ENCODE data around the gene HOPX.
"Not testable (repeated sequence)": the region's sequence is repeated elsewhere in the genome, so short reads cannot be mapped to it uniquely, and the experiment has no call there.

HOPX gene

DNA sequence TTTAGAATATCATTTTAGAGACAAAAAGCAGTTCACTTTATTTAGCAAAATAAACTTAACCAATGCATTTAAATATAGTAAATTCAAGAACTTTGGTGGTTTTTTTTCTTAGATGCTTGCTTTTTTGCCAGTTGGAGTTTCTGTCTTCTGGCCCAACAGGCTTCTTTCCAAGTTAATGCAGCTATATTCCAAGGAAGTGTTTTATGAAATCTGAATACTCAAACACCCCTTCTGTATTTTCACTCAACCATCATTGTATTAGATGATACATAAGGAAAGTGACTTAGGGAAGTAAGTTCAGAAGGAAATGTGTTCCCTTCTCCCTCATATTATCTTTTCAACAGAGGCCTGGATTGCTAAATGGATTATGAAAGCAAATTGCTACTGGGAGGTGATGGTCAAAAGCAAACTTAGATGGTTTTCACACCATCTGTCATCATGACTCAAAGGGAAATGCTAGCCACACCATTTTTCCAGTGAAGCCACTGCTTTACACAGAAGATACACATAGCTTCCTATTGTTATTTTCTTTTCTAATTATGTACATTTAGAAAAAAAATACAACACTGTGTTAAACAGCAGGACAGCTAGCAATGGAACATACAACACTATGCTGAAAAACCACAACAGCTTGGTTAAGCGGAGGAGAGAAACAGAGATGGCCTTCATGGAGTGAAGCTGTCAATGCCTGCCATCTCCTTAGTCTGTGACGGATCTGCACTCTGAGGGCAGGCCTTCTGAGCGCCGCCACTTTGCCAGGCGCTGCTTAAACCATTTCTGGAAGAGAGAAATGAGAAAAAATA, 32.9 kb downstream of the HOPX start:
- Histone ChIP-seq H3K4me3 (ENCODE audit: low read length in 2 of 2) (no peak overlapping the region), H3K9ac (ENCODE audit: low read length in 2 of 2) (no peak overlapping the region), H3K27me3 (ENCODE audit: control insufficient read depth in 1 of 2, insufficient read depth in 2 of 2, low read length in 2 of 2) (no peaks in the 10 kb centered on the region), H3K4me1 (ENCODE audit: control insufficient read depth, insufficient read depth, low read length) (no peaks in the 10 kb centered on the region), H3K27ac (ENCODE audit: low read length) (no peak overlapping the region), H3K36me3 (ENCODE audit: control insufficient read depth in 2 of 2, insufficient read depth in 2 of 2, low read length in 2 of 2) (peaks cover 0 to 13% of the 10 kb centered on the region in 2 donors), H3K9me3 (ENCODE audit: control insufficient read depth in 2 of 2, low read length in 2 of 2) (no peaks in the 10 kb centered on the region)

DNA sequence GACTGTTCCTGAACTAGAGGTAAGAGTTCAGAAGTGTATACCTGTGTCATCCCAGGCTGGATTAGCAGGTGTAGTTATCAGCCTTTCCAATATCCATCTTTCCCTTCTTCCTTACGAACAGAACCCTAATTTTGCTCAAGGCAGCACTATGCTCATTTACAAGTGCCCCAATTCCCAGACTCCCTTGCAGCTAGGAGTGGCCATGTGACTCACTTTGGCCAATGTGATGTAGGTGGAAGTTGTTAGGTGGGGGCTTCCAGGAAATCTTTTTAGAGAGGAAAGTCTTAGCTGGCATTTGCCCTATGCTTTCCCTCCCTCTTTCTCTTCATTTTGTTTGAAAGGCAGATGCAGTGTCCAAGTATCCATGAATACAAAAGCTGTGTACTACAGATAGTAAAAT, 34.8 kb downstream of the HOPX start:
- Histone ChIP-seq H3K27me3 (ENCODE audit: control insufficient read depth in 1 of 2, insufficient read depth in 2 of 2, low read length in 2 of 2) (no peaks in the 10 kb centered on the region), H3K4me1 (ENCODE audit: control insufficient read depth, insufficient read depth, low read length) (no peaks in the 10 kb centered on the region), H3K9me3 (ENCODE audit: control insufficient read depth in 2 of 2, low read length in 2 of 2) (no peaks in the 10 kb centered on the region), H3K27ac (ENCODE audit: low read length) (no peak overlapping the region), H3K4me3 (ENCODE audit: low read length in 2 of 2) (no peak overlapping the region), H3K9ac (ENCODE audit: low read length in 2 of 2) (no peak overlapping the region), H3K36me3 (ENCODE audit: control insufficient read depth in 2 of 2, insufficient read depth in 2 of 2, low read length in 2 of 2) (peaks cover 0 to 13% of the 10 kb centered on the region in 2 donors)

DNA sequence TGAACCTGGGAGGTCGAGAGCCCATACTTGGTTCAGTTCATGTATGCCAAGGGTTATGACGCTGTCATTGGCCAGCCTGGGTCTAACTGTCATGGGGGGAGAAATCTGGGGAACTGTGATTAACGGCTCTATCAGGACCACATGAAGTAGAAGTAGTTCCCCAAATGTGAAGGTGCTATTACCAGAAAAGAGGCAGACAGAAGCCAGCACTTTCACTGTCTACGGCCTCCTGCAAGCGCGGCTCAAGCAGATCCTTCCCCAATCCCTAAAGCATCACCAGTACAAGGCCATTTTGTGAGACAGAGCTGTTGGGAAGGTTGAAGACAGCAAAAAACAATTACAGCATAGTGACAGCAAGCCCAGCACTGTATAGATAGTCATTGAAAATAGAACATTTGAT, 37.5 kb downstream of the HOPX start:
- H3K9ac ChIP-seq (ENCODE audit: low read length in 2 of 2), result no peak overlapping the region
- no peak overlapping the region for H3K27ac ChIP-seq (ENCODE audit: low read length)
- no peaks in the 10 kb centered on the region for H3K9me3 ChIP-seq (ENCODE audit: control insufficient read depth in 2 of 2, low read length in 2 of 2)
- no peaks in the 10 kb centered on the region for H3K27me3 ChIP-seq (ENCODE audit: control insufficient read depth in 1 of 2, insufficient read depth in 2 of 2, low read length in 2 of 2)
- no peak overlapping the region for H3K4me3 ChIP-seq (ENCODE audit: low read length in 2 of 2)
- peaks cover 0 to 2% of the 10 kb centered on the region in 2 donors for H3K36me3 ChIP-seq (ENCODE audit: control insufficient read depth in 2 of 2, insufficient read depth in 2 of 2, low read length in 2 of 2)
- no peaks in the 10 kb centered on the region for H3K4me1 ChIP-seq (ENCODE audit: control insufficient read depth, insufficient read depth, low read length)

DNA sequence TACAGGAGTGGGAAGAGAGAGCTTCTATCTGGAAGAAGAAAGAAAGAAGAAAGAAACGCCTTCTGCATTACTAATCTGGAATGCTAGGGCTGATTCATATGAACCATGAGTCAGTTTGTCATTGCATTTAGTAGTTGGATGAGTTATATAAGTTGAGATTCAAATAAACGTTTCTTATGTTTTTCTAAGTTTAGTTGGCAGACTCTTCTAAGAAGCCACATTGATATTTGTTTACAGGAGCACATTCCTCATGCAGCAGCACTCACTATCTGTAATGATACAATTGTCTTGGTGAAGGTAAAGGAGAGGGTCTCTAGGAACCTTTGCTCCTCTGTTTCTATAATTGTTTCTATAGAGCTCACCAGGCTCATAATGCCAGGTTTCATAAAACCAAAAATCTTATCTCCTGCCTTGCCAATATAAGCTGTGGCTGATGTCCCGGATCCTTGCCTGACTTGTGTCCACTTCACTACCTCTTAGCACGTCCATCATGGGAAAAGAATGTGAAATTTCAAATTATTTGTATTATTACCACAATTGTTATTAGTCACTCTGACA, 39.5 kb downstream of the HOPX start:
- Histone ChIP-seq H3K27ac (ENCODE audit: low read length) (no peak overlapping the region), H3K27me3 (ENCODE audit: control insufficient read depth in 1 of 2, insufficient read depth in 2 of 2, low read length in 2 of 2) (no peaks in the 10 kb centered on the region), H3K4me1 (ENCODE audit: control insufficient read depth, insufficient read depth, low read length) (no peaks in the 10 kb centered on the region), H3K9me3 (ENCODE audit: control insufficient read depth in 2 of 2, low read length in 2 of 2) (no peaks in the 10 kb centered on the region), H3K36me3 (ENCODE audit: control insufficient read depth in 2 of 2, insufficient read depth in 2 of 2, low read length in 2 of 2) (no peaks in the 10 kb centered on the region), H3K4me3 (ENCODE audit: low read length in 2 of 2) (no peak overlapping the region), H3K9ac (ENCODE audit: low read length in 2 of 2) (no peak overlapping the region)

DNA sequence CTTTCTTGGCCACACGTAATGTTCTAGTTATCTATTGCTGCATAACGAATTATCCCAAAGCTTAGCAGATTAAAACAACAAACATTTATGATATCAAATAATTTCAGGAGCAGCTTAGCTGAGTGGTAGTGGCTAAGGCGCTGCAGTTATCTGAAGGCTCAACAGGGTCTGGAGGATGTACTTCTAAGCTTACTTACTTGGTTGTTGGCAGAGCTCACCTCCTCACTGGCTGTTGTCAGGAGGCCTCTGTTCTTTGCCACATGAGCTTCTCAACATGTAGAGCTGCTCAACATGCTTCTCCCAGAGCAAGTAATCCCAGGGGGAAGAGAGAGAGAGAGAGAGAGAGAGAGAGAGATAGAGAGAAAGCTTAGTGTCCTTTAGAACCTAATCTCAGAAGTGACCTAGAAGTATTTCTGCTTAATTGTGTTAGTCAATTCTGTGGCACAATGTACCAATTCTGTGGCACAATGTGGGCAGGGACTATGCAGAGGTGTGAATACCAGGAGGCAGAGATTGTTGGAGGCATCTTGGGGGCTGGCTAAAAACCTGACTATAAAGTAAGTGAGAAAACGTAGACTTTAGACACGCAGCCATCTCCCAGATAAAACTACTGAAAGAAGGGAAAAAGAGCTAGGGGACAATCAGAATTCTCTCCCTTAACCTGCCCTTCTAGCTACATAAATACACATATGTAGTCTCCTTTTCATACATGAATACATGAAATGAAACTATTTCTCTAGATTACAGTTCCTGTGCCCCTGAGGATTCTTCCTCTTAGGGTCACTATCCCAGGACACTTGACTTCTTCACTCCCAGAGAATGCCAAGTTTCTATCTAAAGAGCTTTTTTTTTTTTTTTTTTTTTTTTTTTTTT, 40.2 kb downstream of the HOPX start:
- no peaks in the 10 kb centered on the region for H3K4me1 ChIP-seq (ENCODE audit: control insufficient read depth, insufficient read depth, low read length)
- no peak overlapping the region for H3K4me3 ChIP-seq (ENCODE audit: low read length in 2 of 2)
- H3K36me3 ChIP-seq (ENCODE audit: control insufficient read depth in 2 of 2, insufficient read depth in 2 of 2, low read length in 2 of 2), result no peaks in the 10 kb centered on the region
- no peak overlapping the region for H3K27ac ChIP-seq (ENCODE audit: low read length)
- H3K9ac ChIP-seq (ENCODE audit: low read length in 2 of 2), result no peak overlapping the region
- no peaks in the 10 kb centered on the region for H3K9me3 ChIP-seq (ENCODE audit: control insufficient read depth in 2 of 2, low read length in 2 of 2)
- no peaks in the 10 kb centered on the region for H3K27me3 ChIP-seq (ENCODE audit: control insufficient read depth in 1 of 2, insufficient read depth in 2 of 2, low read length in 2 of 2)

DNA sequence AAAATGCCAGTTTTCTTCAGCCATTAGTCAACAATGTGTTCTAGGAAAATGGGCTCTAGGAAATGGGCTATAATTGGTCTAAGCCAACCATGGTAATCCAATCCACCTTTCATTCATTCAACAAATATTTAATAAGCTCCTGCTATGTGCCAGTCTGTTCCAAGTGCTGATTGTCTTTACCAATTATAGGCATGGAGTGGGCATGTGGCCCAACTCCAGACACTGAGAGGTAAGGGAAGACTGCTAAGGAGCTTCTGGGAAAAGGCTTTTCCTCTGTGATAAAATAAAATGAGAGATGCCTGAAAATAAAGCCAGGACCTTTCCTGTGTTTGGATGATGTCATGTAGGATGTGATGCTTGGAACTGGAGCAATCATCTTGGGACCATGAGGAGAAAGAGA, 43.3 kb downstream of the HOPX start:
- Histone ChIP-seq H3K27me3 (ENCODE audit: control insufficient read depth in 1 of 2, insufficient read depth in 2 of 2, low read length in 2 of 2) (no peaks in the 10 kb centered on the region), H3K4me3 (ENCODE audit: low read length in 2 of 2) (no peak overlapping the region), H3K9ac (ENCODE audit: low read length in 2 of 2) (no peak overlapping the region), H3K36me3 (ENCODE audit: control insufficient read depth in 2 of 2, insufficient read depth in 2 of 2, low read length in 2 of 2) (no peaks in the 10 kb centered on the region), H3K27ac (ENCODE audit: low read length) (no peak overlapping the region), H3K4me1 (ENCODE audit: control insufficient read depth, insufficient read depth, low read length) (no peaks in the 10 kb centered on the region), H3K9me3 (ENCODE audit: control insufficient read depth in 2 of 2, low read length in 2 of 2) (no peaks in the 10 kb centered on the region)

DNA sequence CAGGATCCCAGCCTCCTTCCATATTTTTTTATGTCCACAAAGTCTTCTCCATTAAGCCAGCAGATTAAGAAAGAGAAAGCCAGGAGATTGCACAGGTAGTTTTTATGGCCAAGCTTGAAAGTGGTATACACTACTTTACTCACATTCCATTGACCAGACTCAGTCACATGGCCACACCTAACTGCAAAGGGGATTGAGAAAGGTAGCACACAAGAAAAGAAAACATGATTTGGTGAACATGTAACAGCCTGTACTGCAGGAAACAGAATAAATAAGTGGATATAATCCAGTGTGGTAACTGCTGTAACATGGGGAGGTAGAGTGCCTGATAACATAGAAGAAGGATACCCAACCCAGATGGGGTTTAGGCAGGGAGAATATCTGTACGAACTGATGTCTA, 43.9 kb downstream of the HOPX start:
- Histone ChIP-seq H3K36me3 (ENCODE audit: control insufficient read depth in 2 of 2, insufficient read depth in 2 of 2, low read length in 2 of 2) (no peaks in the 10 kb centered on the region), H3K9me3 (ENCODE audit: control insufficient read depth in 2 of 2, low read length in 2 of 2) (no peaks in the 10 kb centered on the region)

DNA sequence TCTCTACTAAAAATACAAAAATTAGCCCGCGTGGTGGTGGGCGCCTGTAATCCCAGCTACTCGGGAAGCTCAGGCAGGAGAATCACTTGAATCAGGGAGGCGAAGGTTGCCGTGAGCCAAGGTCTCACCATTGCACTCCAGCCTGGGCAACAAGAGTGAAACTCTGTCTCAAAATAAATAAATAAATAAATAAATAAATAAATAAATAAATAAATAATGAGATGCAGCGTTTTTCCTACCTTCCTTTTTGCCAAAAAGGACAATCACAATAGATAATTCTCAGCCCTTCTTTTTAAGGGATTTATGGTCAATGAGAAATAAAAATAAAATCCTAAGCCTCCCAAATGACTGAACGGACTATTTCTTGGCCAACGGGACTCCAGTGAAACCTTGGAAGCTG, 46.1 kb downstream of the HOPX start:
- H3K27ac ChIP-seq (ENCODE audit: low read length); H3K36me3 ChIP-seq (ENCODE audit: control insufficient read depth in 2 of 2, insufficient read depth in 2 of 2, low read length in 2 of 2); H3K27me3 ChIP-seq (ENCODE audit: control insufficient read depth in 1 of 2, insufficient read depth in 2 of 2, low read length in 2 of 2); H3K9me3 ChIP-seq (ENCODE audit: control insufficient read depth in 2 of 2, low read length in 2 of 2); H3K4me3 ChIP-seq (ENCODE audit: low read length in 2 of 2); H3K4me1 ChIP-seq (ENCODE audit: control insufficient read depth, insufficient read depth, low read length); H3K9ac ChIP-seq (ENCODE audit: low read length in 2 of 2): not testable (repeated sequence)

More for the DNA sequence above, 43.9 kb downstream of the HOPX start:
- Histone ChIP-seq H3K4me1 (ENCODE audit: control insufficient read depth, insufficient read depth, low read length) (no peaks in the 10 kb centered on the region), H3K4me3 (ENCODE audit: low read length in 2 of 2) (no peak overlapping the region), H3K9ac (ENCODE audit: low read length in 2 of 2) (no peak overlapping the region), H3K27ac (ENCODE audit: low read length) (no peak overlapping the region), H3K27me3 (ENCODE audit: control insufficient read depth in 1 of 2, insufficient read depth in 2 of 2, low read length in 2 of 2) (no peaks in the 10 kb centered on the region)

DNA sequence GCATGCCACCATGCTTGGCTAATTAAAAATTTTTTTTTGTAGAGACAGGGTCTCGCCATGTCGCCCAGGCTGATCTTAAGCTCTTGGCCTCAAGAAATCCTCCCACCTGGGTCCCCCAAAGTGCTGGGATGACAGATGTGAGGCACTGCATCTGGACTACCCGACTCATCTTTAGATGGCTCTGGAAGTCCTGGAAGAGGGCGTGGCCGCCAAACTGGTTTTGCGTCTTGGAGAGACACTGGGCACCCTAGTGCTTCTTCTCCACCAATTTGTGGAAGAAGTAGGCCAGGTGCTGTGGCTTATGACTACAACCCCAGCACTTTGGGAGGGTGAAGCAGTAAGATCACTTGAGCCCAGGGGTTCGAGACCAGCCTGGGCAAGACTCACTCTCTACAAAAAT, 47.6 kb downstream of the HOPX start:
- Histone ChIP-seq H3K9ac (ENCODE audit: low read length in 2 of 2) (no peak overlapping the region), H3K4me3 (ENCODE audit: low read length in 2 of 2) (no peak overlapping the region), H3K4me1 (ENCODE audit: control insufficient read depth, insufficient read depth, low read length) (no peaks in the 10 kb centered on the region), H3K36me3 (ENCODE audit: control insufficient read depth in 2 of 2, insufficient read depth in 2 of 2, low read length in 2 of 2) (no peaks in the 10 kb centered on the region), H3K9me3 (ENCODE audit: control insufficient read depth in 2 of 2, low read length in 2 of 2) (peaks cover 3 to 6% of the 10 kb centered on the region in 2 donors), H3K27me3 (ENCODE audit: control insufficient read depth in 1 of 2, insufficient read depth in 2 of 2, low read length in 2 of 2) (no peaks in the 10 kb centered on the region), H3K27ac (ENCODE audit: low read length) (no peak overlapping the region)

DNA sequence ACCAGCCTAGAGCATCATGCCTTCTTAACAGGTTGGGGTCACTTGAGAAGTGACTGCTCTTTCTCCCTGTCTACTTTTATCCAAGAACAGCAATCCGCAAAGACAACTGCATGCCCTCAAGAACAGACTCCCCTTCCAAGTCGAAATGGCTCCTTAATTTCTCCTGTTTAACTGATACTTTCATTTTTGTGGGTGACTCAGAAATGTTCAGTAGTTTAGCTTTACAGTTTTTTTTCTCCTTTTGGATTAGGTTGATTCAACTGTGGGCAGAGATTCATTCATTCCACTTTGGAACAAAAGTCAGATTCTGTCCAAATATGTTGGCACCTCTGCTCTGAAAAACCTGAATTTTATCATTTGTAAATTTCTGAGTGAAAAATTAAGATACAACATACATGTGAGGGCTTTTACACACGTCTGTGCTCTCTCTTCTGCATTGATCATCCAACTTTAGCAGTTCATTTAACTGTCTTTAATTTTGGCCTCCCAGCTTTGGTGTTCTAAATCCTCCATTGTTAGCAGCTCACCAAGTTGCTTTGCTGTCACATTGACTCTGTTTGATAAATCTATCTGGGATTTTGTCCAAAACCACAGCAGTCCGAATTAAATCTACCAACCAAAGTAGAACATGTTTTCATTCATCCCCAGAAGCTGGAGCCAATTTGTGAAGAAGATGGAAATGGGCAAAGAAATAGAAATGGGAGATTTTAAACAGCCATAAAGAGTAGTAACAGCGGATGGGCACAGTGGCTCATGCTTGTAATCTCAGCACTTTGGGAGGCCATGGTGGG, 50.0 kb downstream of the HOPX start:
- H3K9me3 ChIP-seq (ENCODE audit: control insufficient read depth in 2 of 2, low read length in 2 of 2), result peaks cover 3 to 6% of the 10 kb centered on the region in 2 donors
- H3K4me1 ChIP-seq (ENCODE audit: control insufficient read depth, insufficient read depth, low read length), result no peaks in the 10 kb centered on the region

More for the DNA sequence above, 50.0 kb downstream of the HOPX start:
- Histone ChIP-seq H3K4me3 (ENCODE audit: low read length in 2 of 2) (no peak overlapping the region), H3K27me3 (ENCODE audit: control insufficient read depth in 1 of 2, insufficient read depth in 2 of 2, low read length in 2 of 2) (no peaks in the 10 kb centered on the region), H3K9ac (ENCODE audit: low read length in 2 of 2) (no peak overlapping the region), H3K36me3 (ENCODE audit: control insufficient read depth in 2 of 2, insufficient read depth in 2 of 2, low read length in 2 of 2) (no peaks in the 10 kb centered on the region), H3K27ac (ENCODE audit: low read length) (no peak overlapping the region)
